Adrenal gland (tissue), 5 donors: Measurements from ENCODE around the gene RAB3IL1.

Experiments
- CTCF ChIP-seq, 6 experiments: fragments of 450-650 bp in 4 of 6; fragments of 200-600 bp in 2 of 6; sonication (generic) in 1 of 6; IDR thresholded peaks; 1 replicate in 5 of 6; 2 replicates in 1 of 6; pipeline versions ENCODE4 v1.5.1 to v1.8.0; 2016 to 2021; ENCODE audit warnings: antibody characterized with exemption in 6 of 6, mild to moderate bottlenecking in 2 of 6, moderate library complexity in 1 of 6
- POLR2A ChIP-seq, 2 donors: fragments of 450-650 bp; IDR thresholded peaks; one replicate each; pipeline ENCODE4 v1.6.1; 2017; ENCODE audit warnings: antibody characterized with exemption in 2 of 2, mild to moderate bottlenecking in 2 of 2, moderate library complexity in 1 of 2
- donor health status: DM: no; HTN: no; CAD: no.

- TF ChIP-seq CTCF (IDR thresholded peaks at IDR 0.05): no peak
- TF ChIP-seq POLR2A (IDR thresholded peaks at IDR 0.05): no peak
Observed at GRCh38 chr11:61854966-61855714, 62.2 kb downstream of the RAB3IL1 start.
